ENCODE results near the gene NMNAT2. TPM values are rescaled to one million over a fixed set of nuclear protein-coding genes. Genes with fewer than 3 reads are reported as not detected.

The NMNAT2 gene
- total RNA-seq, 1 experiment from 2014 or later = 11.4 TPM

- Histone ChIP-seq H3K14ac (ENCODE audit: insufficient read depth, low read length) (no peak overlapping the region), H2BK20ac (ENCODE audit: low read depth, low read length, poor library complexity, severe bottlenecking) (no peak overlapping the region), H3K4me1 (ENCODE audit: insufficient read depth, low read length) (no peaks in the 10 kb centered on the region; the same call in 1 of the 2 replicates), H2BK5ac (ENCODE audit: insufficient read length, low read length) (no peak overlapping the region), H3K56ac (ENCODE audit: insufficient read length, low read depth, low read length) (no peak overlapping the region), H3K79me2 (ENCODE audit: insufficient read depth, low read length) (no peaks in the 10 kb centered on the region), H4K20me1 (ENCODE audit: control insufficient read depth, insufficient read depth, insufficient read length) (no peaks in the 10 kb centered on the region), H3K27ac (ENCODE audit: insufficient read length, low read depth, low read length) (no peak overlapping the region), H3K4ac (ENCODE audit: low read depth, low read length) (no peak overlapping the region), H3K4me2 (ENCODE audit: insufficient read depth, insufficient read length, low read length) (no peak overlapping the region), H3K18ac (ENCODE audit: insufficient read length, low read depth, low read length) (no peak overlapping the region), H3K9ac (ENCODE audit: extremely low read depth, insufficient read length, low read length) (no peak overlapping the region), H4K91ac (ENCODE audit: insufficient read length, low read depth, low read length) (no peak overlapping the region), H2AK5ac (ENCODE audit: insufficient read length, low read length) (no peak overlapping the region), H4K8ac (replicated peaks; ENCODE audit: insufficient read length, low read depth, low read length) (no peak overlapping the region), H3K9me3 (ENCODE audit: control insufficient read depth, low read depth, low read length) (no peaks in the 10 kb centered on the region), H2BK15ac (ENCODE audit: low read depth, low read length) (no peak overlapping the region), H2BK120ac (ENCODE audit: low read depth, low read length, poor library complexity, severe bottlenecking) (no peak overlapping the region), H3K23me2 (ENCODE audit: insufficient read length, low read depth, low read length, poor library complexity, severe bottlenecking) (no peaks in the 10 kb centered on the region), H3K27me3 (ENCODE audit: insufficient read depth, low read length) (no peaks in the 10 kb centered on the region), H2AFZ (ENCODE audit: low read length) (no peak overlapping the region), H3T11ph (ENCODE audit: low read length) (no peak overlapping the region), H3K23ac (ENCODE audit: insufficient read length, low read depth, low read length) (no peak overlapping the region), H4K5ac (ENCODE audit: insufficient read length, low read depth, low read length) (no peak overlapping the region), H2BK12ac (ENCODE audit: insufficient read length, low read depth, low read length) (no peak overlapping the region), H3K79me1 (ENCODE audit: insufficient read depth, low read depth, low read length, poor library complexity, severe bottlenecking) (no peaks in the 10 kb centered on the region)
- H3K27me3 Mint-ChIP-seq (ENCODE audit: low read depth) = no peaks in the 10 kb centered on the region; the same call in 1 of the 2 replicates
- 0 out of 7 replicates have a peak overlapping the region, but pooled peaks of 1 of the 3 experiments have one; percentile 4 for H3K27ac Mint-ChIP-seq
- peaks cover 0 to 5% of the 10 kb centered on the region in 2 experiments; a peak in 1 of 4 replicates for H3K4me1 Mint-ChIP-seq
- no peaks in the 10 kb centered on the region for H3K36me3 Mint-ChIP-seq (ENCODE audit: insufficient read depth in 1 of 3, low read depth in 3 of 3)
- no CpG with 5 or more reads among the region's 6 CpGs for WGBS (ENCODE audit: extremely low coverage, insufficient read length, low lambda C conversion rate)
- DNase-seq = no peak
- no peak for TF ChIP-seq CTCF (conservative IDR thresholded peaks at IDR 0.05)
- no peaks in the 10 kb centered on the region for H3K9me3 Mint-ChIP-seq
- H3K4me3 Mint-ChIP-seq = no peak overlapping the region
Observed at GRCh38 chr1:183206538-183207122, 211.6 kb downstream of the NMNAT2 start.
